ENCODE data around the gene IDI2.
"Not testable (repeated sequence)": the region's sequence is repeated elsewhere in the genome, so short reads cannot be mapped to it uniquely, and the experiment has no call there.

The IDI2 gene

GRCh38 chr10:1045415-1045814, 19.8 kb upstream of the IDI2 start:
- no peak for DNase-seq

- no peak for DNase-seq
These were observed 19.3 kb upstream of the IDI2 start for GRCh38 chr10:1044964-1045363.

DNA sequence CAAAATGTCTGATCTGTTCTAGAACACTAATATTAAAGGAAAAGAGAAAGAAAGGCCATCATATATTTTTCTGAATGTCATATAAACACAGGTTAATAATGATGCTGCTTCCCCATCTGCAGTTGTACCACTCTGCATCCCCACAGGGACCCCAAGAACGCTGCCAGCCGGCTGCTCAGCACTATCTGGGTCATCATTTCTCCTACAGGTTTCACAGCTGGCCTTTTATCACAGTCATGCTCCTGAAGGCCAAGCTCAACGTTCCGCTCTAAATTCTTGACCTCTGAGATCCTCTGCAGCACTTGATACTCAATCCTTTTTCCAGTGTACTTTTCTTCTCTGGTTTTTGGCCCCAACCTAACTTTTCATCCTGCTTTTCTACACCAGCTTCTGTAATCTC, 18.5 kb upstream of the IDI2 start:
- DNase-seq = no peak

DNA sequence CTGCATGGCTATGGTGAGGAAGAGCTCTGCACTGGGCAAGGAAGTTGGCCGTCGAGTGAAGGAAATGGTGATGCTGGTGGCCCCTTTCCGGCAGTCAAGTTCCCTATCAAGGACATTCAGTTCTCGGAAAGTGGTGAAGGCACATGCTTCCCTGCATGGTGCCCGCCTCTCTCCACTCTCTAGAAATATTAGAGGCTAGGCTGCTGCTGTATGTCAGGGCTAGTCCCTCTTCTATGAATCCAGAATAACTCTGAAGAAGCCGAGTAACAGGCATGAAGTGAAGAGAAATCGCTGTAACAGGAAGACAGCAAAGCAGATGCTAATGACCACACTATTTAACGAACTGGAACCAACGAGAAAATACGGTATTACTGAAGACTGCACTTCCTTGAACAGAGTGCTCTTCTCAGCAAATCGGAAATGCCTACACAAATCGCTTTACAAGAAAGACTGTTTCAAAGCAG, 17.9 kb upstream of the IDI2 start:
- DNase-seq = peak; percentile 58

GRCh38 chr10:1041514-1041913, 15.9 kb upstream of the IDI2 start:
- DNase-seq = no peak

DNA sequence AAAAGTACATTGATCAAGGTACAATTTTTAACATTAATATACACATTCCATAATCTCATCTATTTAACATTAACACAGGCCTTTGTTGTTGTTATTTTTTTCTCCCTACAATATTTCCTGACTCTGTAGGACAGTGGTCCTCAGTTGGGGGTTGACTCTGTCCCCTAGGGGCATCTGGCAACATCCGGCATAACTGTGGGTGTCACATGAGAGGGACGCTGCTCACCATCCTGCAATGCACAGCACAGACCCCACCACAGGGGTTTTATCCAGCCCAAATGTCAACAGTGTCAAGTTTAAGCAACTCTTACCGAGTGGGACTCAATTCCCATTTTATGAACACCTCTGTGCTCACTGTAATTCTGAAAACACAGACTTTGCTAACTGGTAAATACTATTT, 14.5 kb upstream of the IDI2 start:
- no peak for DNase-seq

DNA sequence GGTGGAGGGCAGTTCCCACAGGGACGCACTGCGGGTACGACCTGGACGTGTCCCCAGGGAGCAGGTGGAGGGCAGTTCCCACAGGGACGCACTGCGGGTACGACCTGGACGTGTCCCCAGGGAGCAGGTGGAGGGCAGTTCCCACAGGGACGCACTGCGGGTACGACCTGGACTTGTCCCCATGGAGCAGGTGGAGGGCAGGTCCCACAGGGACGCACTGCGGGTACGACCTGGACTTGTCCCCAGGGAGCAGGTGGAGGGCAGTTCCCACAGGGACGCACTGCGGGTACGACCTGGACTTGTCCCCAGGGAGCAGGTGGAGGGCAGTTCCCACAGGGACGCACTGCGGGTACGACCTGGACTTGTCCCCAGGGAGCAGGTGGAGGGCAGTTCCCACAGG, 13.1 kb upstream of the IDI2 start:
- DNase-seq = not testable (repeated sequence)

- no peak for DNase-seq
These were observed 11.4 kb upstream of the IDI2 start for GRCh38 chr10:1037098-1037497.

DNA sequence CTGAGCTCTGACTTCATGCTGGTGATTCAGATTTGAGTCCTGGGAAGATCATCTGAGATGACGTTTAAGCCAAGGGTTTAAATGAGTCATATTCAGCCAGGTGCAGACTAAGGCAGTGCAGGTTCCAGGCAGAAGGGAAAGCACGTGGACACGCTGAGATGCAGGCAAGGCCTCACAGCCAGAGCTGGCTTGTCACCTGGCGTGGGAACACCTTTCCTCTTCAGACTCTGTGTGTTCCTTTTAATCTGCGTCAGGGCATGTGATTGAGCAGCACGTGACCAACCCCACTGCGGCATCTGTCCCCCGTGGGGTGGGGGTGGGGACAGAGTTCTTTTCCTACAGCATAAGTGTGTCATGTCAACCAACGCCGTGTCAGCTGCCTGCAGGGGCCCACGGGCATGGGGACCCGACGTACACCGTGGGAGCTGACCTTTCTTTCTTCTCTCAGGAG, 10.7 kb upstream of the IDI2 start:
- peak; percentile 30 for DNase-seq

GRCh38 chr10:1035201-1035600, 9.5 kb upstream of the IDI2 start:
- no peak for DNase-seq

GRCh38 chr10:1034758-1035157, 9.1 kb upstream of the IDI2 start:
- no peak for DNase-seq

DNA sequence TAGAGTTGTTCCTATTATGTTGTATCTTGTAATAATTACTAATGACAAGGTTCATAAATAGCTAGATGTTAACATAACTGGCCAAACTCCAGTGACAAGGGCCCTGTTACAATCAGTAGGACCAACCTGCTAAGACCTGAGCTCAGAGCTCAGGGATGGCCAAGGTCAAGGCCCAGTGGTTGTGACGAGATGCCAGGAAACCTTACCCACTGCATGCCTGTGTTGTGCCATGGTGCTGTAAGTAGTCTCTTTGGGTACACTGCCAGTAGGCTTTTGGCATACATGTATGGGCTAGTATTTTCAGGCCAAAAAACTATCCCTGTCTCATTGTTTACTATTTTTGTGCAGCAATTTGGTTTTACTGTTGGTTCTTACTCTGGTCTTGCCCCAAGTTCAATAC, 7.9 kb upstream of the IDI2 start:
- no peak for DNase-seq

DNA sequence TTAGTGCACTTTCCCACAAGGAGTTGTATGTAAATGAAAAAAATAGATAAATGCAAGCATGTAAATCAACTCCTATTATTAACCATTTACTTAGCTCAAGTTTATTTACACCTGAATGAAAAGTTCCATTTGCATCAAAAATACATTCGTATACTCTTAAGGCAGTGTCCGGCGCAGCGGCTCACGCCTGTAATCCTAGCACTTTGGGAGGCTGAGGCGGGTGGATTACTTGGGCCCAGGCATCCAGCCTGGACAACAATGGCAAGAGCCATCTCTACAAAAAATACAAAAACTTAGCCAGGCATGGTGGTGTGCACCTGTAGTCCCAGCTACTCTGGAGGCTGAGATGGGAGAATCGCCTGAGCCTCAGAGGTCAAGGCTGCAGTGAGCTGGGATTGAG, 4.2 kb upstream of the IDI2 start:
- no peak for DNase-seq

DNA sequence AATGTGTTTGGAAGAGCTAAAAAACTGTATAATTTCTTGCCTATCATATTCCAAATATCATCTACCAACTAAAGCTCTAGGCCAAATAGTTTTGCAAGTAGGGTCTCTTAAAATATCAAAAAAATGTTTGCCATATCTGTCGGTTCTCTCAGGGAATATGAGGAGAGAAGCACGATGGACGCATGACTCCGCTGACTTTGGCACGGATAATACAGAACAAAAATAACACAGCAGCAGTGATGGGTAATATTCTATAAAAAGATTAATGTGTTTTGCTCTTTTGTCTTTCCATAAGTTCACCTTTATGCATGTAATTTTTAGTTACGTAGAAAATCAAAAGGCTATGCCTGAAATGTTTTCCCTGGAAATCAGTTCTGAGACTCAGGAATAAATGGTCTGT, 919 bp upstream of the IDI2 start:
- no peak for DNase-seq

- DNase-seq = no peak
These were observed 1.6 kb downstream of the IDI2 start for GRCh38 chr10:1024103-1024502.

DNA sequence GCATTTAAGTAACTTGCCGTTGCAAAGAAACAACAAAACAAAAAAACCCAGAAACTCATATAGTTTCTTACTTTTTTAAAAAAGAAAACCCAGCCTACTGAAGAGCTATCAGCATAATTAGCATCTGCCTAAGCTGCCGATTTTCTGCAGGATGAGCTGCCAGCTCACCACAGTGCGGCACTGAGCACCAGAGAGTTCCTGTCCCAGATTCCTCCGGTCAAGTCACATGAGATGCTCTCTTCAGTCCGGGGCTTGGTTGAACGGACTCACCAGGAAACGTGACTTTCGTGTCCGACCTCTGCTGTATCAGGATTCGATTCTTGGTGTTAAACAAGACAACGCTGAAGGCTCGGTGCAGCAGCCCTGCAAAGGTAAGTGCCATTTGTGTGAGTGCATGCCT, 3.2 kb downstream of the IDI2 start:
- DNase-seq = no peak

DNA sequence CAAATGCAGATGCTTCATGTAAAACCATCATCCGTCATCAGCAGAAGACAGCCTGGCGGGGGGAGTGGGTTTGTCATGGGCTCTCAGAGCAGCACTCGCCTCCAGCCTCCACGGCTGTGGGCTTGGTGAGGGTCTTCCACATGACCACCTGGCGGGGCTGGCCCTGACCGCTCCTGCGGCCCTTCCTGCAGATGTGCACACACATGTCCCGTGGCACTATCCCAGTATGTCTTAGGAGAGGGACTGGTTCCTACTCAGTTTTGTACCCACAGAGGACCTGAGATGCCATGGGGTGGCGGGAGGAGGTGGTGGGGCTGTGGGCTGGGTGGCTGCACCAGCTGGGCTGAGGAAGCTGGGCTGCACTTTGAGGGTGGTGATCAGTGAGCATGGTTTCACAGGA, 4.7 kb downstream of the IDI2 start:
- no peak for DNase-seq

GRCh38 chr10:1020460-1020859, 5.2 kb downstream of the IDI2 start:
- DNase-seq = no peak

- DNase-seq = no peak
These were observed 6.3 kb downstream of the IDI2 start for GRCh38 chr10:1019362-1019761.

- DNase-seq = no peak
These were observed 10.0 kb downstream of the IDI2 start for GRCh38 chr10:1015688-1016087.

GRCh38 chr10:1011696-1012095, 14.0 kb downstream of the IDI2 start:
- DNase-seq = no peak

DNA sequence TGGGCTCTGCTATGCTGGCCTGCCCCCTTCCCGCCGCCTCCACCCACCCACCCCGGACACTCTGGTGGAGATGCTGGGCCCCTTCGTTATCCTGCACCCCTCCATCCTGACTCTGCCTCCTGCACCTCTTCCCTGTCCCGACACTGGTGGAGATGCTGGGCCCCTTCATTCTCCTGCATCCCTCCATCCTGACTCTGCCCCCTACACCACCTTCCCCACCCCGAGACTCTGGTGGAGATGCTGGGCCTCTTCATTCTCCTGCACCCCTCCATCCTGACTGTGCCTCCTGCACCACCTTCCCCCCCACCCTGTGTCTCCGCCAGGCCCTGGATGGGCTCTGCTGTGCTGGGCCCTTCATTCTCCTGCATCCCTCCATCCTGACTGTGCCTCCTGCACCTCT, 15.0 kb downstream of the IDI2 start:
- no peak for DNase-seq

GRCh38 chr10:1009947-1010346, 15.7 kb downstream of the IDI2 start:
- not testable (repeated sequence) for DNase-seq

- DNase-seq = no peak
These were observed 16.6 kb downstream of the IDI2 start for GRCh38 chr10:1009071-1009494.

DNA sequence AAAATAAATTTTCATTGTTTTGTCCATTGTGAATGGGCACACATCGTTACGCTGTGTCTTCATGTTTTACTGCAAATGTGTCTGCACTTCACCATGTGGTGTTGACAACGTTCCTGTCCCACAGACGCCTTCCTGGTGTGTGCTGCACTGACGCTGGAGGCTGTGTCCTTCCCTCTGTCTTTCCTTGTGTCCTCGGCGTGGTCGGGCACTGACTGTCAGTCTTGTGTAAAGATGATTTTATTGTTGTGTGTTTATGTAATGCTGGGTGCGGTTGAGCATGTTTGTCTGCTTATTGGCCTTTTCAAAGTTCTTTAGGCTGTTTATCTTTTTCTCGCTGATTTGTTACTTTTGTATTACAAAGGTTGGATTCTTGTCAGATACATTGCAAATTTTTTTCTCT, 18.1 kb downstream of the IDI2 start:
- no peak for DNase-seq

DNA sequence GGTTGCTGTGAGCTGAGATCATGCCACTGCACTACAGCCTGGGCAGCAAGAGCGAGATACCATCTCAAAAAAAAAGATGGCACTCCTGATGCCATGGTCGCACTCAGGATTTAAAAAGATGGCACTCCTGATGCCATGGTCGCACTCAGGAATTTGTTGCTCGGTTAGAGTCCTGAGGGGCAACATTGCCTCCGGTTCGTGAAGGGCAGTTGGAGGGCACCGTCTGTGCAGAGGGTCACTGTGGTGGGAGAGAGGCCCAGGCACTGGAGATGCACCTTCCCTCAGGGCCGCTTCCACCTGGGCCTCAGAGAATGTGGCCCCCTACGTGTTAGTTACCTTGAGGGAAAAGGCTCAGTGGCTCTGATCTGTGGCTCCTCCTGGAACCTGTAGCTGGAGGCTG, 19.1 kb downstream of the IDI2 start:
- no peak for DNase-seq

Measured in CD4-positive, alpha-beta T cell treated with Interferon gamma for 1 hour (primary cell).